Endothelial cell of umbilical vein (primary cell): ENCODE measurements around the gene CTNNA2. TPM values are rescaled to one million over a fixed set of nuclear protein-coding genes. Genes with fewer than 3 reads are reported as not detected.

Source experiments
- BruUV-seq: library from RNA; stranded (reverse); fragments of 400-500 nt; replicated peaks from 2 replicates; lab custom pipeline; 2021; lab: Mats Ljungman, UMichigan
- CTCF ChIA-PET: fragments of 300-600, 350-600 bp; sonication (Branson Sonifier 250); formaldehyde crosslinking; loops from one replicate; lab custom pipeline; 2021; ENCODE audit warnings: antibody characterized with exemption, inconsistent platforms; lab: Charles Lee
- POLR2A ChIA-PET: fragments of 300-600, 350-600 bp; sonication (Branson Sonifier 250); formaldehyde crosslinking; loops from one replicate; lab custom pipeline; 2021; ENCODE audit warnings: antibody characterized with exemption, inconsistent platforms; lab: Charles Lee
- DNase-seq: peaks from one replicate; pipeline ENCODE4 v3.0.0-alpha.2; 2011; ENCODE audit warnings: low read depth, low spot score
- FAIRE-seq: peaks from 2 replicates; lab custom pipeline; 2011; peaks lifted over from hg19 to GRCh38; lab: Jason Lieb, UNC
- H2AFZ ChIP-seq: 2 replicates; pipeline ENCODE4 v1.6.0; 2012; ENCODE audit warnings: low read depth, low read length, control low read depth, inconsistent platforms
- H3K27ac ChIP-seq: 2 replicates; pipeline ENCODE4 v1.5.1; 2011; ENCODE audit warnings: low read depth, mild to moderate bottlenecking, control low read depth, low read length, moderate library complexity; ENCODE audit not compliant: insufficient read depth
- H3K27me3 ChIP-seq, 2 experiments: 2 replicates each; pipeline versions ENCODE4 v1.6.0 to v1.6.1; 2011; ENCODE audit warnings: low read length in 2 of 2, mixed read lengths in 1 of 2; ENCODE audit not compliant: control insufficient read depth in 2 of 2, insufficient read depth in 2 of 2
- H3K36me3 ChIP-seq, 2 experiments: 2 replicates in 1 of 2; 3 replicates in 1 of 2; pipeline ENCODE4 v1.5.1; 2011; ENCODE audit warnings: low read length in 2 of 2, mild to moderate bottlenecking in 1 of 2, moderate library complexity in 1 of 2; ENCODE audit not compliant: control insufficient read depth in 2 of 2, insufficient read depth in 2 of 2; ENCODE audit errors: extremely low read depth in 1 of 2
- H3K4me1 ChIP-seq: 3 replicates; pipeline ENCODE4 v1.5.1; 2011; ENCODE audit warnings: mild to moderate bottlenecking, low read length; ENCODE audit not compliant: control insufficient read depth, insufficient read depth; ENCODE audit errors: extremely low read depth
- H3K4me2 ChIP-seq: 2 replicates; pipeline ENCODE4 v1.6.1; 2011; ENCODE audit warnings: low read length, control low read depth, mixed read lengths; ENCODE audit not compliant: insufficient read depth
- H3K4me3 ChIP-seq, 3 experiments: fragments of 200-600 bp in 1 of 3; sonication (generic), shearing (Covaris generic) in 1 of 3; replicated peaks in 1 of 3; 2 replicates each; pipeline ENCODE4 v1.5.1; 2011 to 2016; ENCODE audit warnings: control low read depth in 3 of 3, low read length in 3 of 3, mild to moderate bottlenecking in 2 of 3, inconsistent platforms in 1 of 3, low read depth in 1 of 3, moderate library complexity in 1 of 3; ENCODE audit not compliant: insufficient read depth in 1 of 3
- H3K79me2 ChIP-seq: 2 replicates; pipeline ENCODE4 v1.6.0; 2012; ENCODE audit warnings: low read length, inconsistent platforms; ENCODE audit not compliant: control insufficient read depth, insufficient read depth
- H3K9ac ChIP-seq: replicated peaks from 2 replicates; pipeline ENCODE3; 2011; ENCODE audit warnings: low read length, control low read depth; ENCODE audit not compliant: insufficient read depth; ENCODE audit errors: extremely low read depth
- H3K9me1 ChIP-seq: replicated peaks from 3 replicates; pipeline ENCODE4 v1.6.0; 2011; ENCODE audit warnings: mild to moderate bottlenecking, low read length; ENCODE audit not compliant: control insufficient read depth, insufficient read depth; ENCODE audit errors: extremely low read depth
- H3K9me3 ChIP-seq: replicated peaks from 2 replicates; pipeline ENCODE4 v1.5.1; 2012; ENCODE audit warnings: low read length, inconsistent platforms; ENCODE audit not compliant: control insufficient read depth, insufficient read depth
- H4K20me1 ChIP-seq: replicated peaks from 2 replicates; pipeline ENCODE3; 2011; ENCODE audit warnings: mild to moderate bottlenecking, low read length; ENCODE audit not compliant: control insufficient read depth, insufficient read depth; ENCODE audit errors: extremely low read depth
- CTCF ChIP-seq, 2 donors: IDR thresholded peaks; 1 replicate in 1 of 2; 2 replicates in 1 of 2; pipeline ENCODE4 v1.5.1; 2011; ENCODE audit warnings: low read length in 2 of 2, mild to moderate bottlenecking in 2 of 2, moderate library complexity in 2 of 2, control low read depth in 1 of 2, inconsistent platforms in 1 of 2, low read depth in 1 of 2; ENCODE audit not compliant: insufficient read depth in 1 of 2; ENCODE audit errors: extremely low read depth in 1 of 2
- EZH2 ChIP-seq: IDR thresholded peaks from 2 replicates; pipeline ENCODE4 v1.6.1; 2012; ENCODE audit warnings: borderline replicate concordance, low read depth, mild to moderate bottlenecking, moderate library complexity, low read length, inconsistent platforms; ENCODE audit not compliant: severe bottlenecking
- FOS ChIP-seq: IDR thresholded peaks from 2 replicates; pipeline ENCODE4 v1.6.1; 2011; ENCODE audit warnings: mild to moderate bottlenecking, low read length, moderate library complexity, borderline replicate concordance; ENCODE audit not compliant: insufficient read depth
- GATA2 ChIP-seq: IDR thresholded peaks from 2 replicates; pipeline ENCODE4 v1.7.0; 2011; ENCODE audit warnings: low read depth, mild to moderate bottlenecking, moderate library complexity, mixed read lengths, low read length; ENCODE audit not compliant: insufficient read length, insufficient read depth
- JUN ChIP-seq: IDR thresholded peaks from 2 replicates; pipeline ENCODE4 v1.6.1; 2011; ENCODE audit warnings: borderline replicate concordance, low read depth; ENCODE audit not compliant: insufficient read length, insufficient read depth
- MAX ChIP-seq: IDR thresholded peaks from 2 replicates; pipeline ENCODE4 v1.6.1; 2011; ENCODE audit not compliant: insufficient read depth, insufficient read length
- MYC ChIP-seq: IDR thresholded peaks from one replicate; pipeline ENCODE4 v1.6.1; 2011; ENCODE audit warnings: mild to moderate bottlenecking, low read depth, low read length
- POLR2A ChIP-seq: IDR thresholded peaks from 2 replicates; pipeline ENCODE4 v1.6.1; 2012; ENCODE audit warnings: low read depth, mild to moderate bottlenecking, control low read depth, low read length
- POLR2AphosphoS5 ChIP-seq: IDR thresholded peaks from 2 replicates; pipeline ENCODE4 v1.6.1; 2012; ENCODE audit warnings: low read depth, mild to moderate bottlenecking, control low read depth, low read length, moderate library complexity; ENCODE audit not compliant: insufficient read depth
- dilution Hi-C: fragments of 300-500 bp; cut with MboI; formaldehyde crosslinking; loops from one replicate; pipeline ENCODE4 v1.15.0; 2019; ENCODE audit warnings: low sequenced_read_pairs; ENCODE audit not compliant: extremely low pct_ligation_motif_present
- intact Hi-C: fragments of 100-400 bp; cut with micrococcal nuclease; formaldehyde crosslinking; loops from one replicate; pipeline ENCODE4 v1.10.0; 2022
- polyA plus RNA-seq, 4 experiments: library from polyadenylated mRNA; depleted of rRNA in 3 of 4; stranded (reverse) in 3 of 4; unstranded in 1 of 4; fragments of >200 nt; gene quantifications; 2 replicates each; pipeline versions ENCODE4 v1.2.1 to v1.2.3, GENCODE V29; 2011 to 2012; ENCODE audit warnings: missing spikeins in 1 of 4
- total RNA-seq: library from RNA; stranded (reverse); gene quantifications from 2 replicates; pipeline ENCODE4 v1.2.3, GENCODE V29; 2021

Gene CTNNA2
- total and polyA plus RNA-seq, 2 donors (not counting 3 experiments of a cell fraction or from before 2014, with no cell fraction given), result not detected

- DNase-seq (no peak), FAIRE-seq (no peak)
- Histone ChIP-seq H3K27ac (no peak overlapping the region), H3K36me3 (no peaks in the 10 kb centered on the region), H2AFZ (no peak overlapping the region), H3K79me2 (no peaks in the 10 kb centered on the region), H3K4me2 (no peak overlapping the region), H4K20me1 (no peaks in the 10 kb centered on the region), H3K27me3 (no peaks in the 10 kb centered on the region), H3K4me3 (no peak overlapping the region), H3K9ac (no peak overlapping the region), H3K9me3 (no peaks in the 10 kb centered on the region), H3K9me1 (no peaks in the 10 kb centered on the region), H3K4me1 (no peaks in the 10 kb centered on the region)
- dilution Hi-C loops (no loop called here), intact Hi-C loops (no loop called here)
- BruUV-seq, result no TSS peak
- no peak for TF ChIP-seq GATA2
- TF ChIP-seq CTCF (IDR thresholded peaks at IDR 0.05; ENCODE audit: extremely low read depth in 1 of 2, insufficient read depth in 1 of 2, low read depth in 1 of 2, low read length in 2 of 2), result no peak
- TF ChIP-seq EZH2, result no peak
- TF ChIP-seq POLR2AphosphoS5, result no peak
- TF ChIP-seq POLR2A, result no peak
- CTCF ChIA-PET, result no interaction called here
- POLR2A ChIA-PET, result no interaction called here
Observed at GRCh38 chr2:79830501-79830900, 317.6 kb downstream of the CTNNA2 start.

- H3K4me2 ChIP-seq, result no peak overlapping the region
- TF ChIP-seq POLR2A (no peak), FOS (no peak), POLR2AphosphoS5 (no peak), MYC (no peak), JUN (no peak), CTCF (IDR thresholded peaks at IDR 0.05; ENCODE audit: extremely low read depth in 1 of 2, insufficient read depth in 1 of 2, low read depth in 1 of 2, low read length in 2 of 2) (no peak), EZH2 (no peak), GATA2 (no peak), MAX (no peak)
- no peaks in the 10 kb centered on the region for H3K36me3 ChIP-seq
- no peaks in the 10 kb centered on the region for H3K27me3 ChIP-seq
- H3K4me3 ChIP-seq, result no peak overlapping the region
- no peaks in the 10 kb centered on the region for H4K20me1 ChIP-seq
- H3K9me3 ChIP-seq, result peaks cover 4% of the 10 kb centered on the region
- no peak for DNase-seq
- H2AFZ ChIP-seq, result no peak overlapping the region
- H3K79me2 ChIP-seq, result no peaks in the 10 kb centered on the region
- dilution Hi-C loops, result no loop called here
- no peaks in the 10 kb centered on the region for H3K4me1 ChIP-seq
- H3K9ac ChIP-seq, result no peak overlapping the region
- CTCF ChIA-PET, result no interaction called here
- no TSS peak for BruUV-seq
- FAIRE-seq, result no peak
- intact Hi-C loops, result no loop called here
- POLR2A ChIA-PET, result no interaction called here
- H3K9me1 ChIP-seq, result no peaks in the 10 kb centered on the region
- no peak overlapping the region for H3K27ac ChIP-seq
Observed at GRCh38 chr2:79831961-79832360, 319.1 kb downstream of the CTNNA2 start.
